DND-41 (cell line): Measurements from ENCODE around the gene TTLL8.

ENCODE experiments used
- CTCF ChIP-seq: IDR thresholded peaks from 2 replicates; pipeline ENCODE4 v1.5.1; 2012; ENCODE audit warnings: borderline replicate concordance, low read length, moderate library complexity, mild to moderate bottlenecking; ENCODE audit not compliant: poor library complexity, severe bottlenecking; ENCODE audit errors: extremely low read depth
- EZH2 ChIP-seq: IDR thresholded peaks from 3 replicates; pipeline ENCODE4 v1.6.1; 2012; ENCODE audit warnings: borderline replicate concordance, low read depth, mild to moderate bottlenecking, moderate library complexity, low read length, inconsistent platforms; ENCODE audit not compliant: severe bottlenecking

- no peak for TF ChIP-seq CTCF
- no peak for TF ChIP-seq EZH2
Measured at GRCh38 chr22:50071432-50072166, 13.5 kb upstream of the TTLL8 start.
